ENCODE measurements around the gene SHISA9. TPM values are rescaled to one million over a fixed set of nuclear protein-coding genes. Genes with fewer than 3 reads are reported as not detected.

The SHISA9 gene
- total RNA-seq, 1 donor from 2014 or later, result 2.5 TPM

DNA sequence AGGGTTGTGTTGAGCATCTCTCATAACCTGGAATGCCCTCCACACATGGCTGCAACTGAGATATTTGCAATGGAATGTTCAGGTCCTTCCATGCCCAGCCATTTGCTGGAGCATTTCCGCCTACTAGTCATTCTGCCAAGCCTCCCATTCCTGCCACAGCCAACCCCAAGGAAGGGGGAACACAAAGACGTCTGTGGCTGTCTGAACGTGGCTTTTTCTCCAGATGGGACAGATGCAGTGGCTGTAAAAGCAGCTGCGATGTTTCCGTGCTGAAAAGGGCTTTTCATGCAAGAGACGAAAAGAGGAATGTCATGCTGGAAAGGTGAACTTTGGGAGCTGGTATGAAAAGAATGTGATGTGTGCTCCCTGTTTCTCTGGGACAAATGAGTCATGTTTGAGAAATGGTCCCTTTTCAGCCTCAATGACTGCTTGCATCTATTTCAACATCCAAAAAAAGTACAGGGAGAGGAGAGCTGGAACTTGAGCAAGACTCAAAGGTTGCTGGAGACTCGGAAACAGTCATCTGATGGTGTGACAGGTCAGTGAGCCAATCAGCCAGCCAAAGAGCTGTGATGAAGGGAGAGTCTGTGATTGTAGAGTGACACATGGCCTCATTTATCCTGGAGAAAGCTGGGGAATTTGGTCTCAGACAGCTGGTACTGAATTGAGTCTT lies 208.9 kb downstream of the SHISA9 start:
- peak overlapping the region; percentile 1 for H3K27ac Mint-ChIP-seq
- Histone ChIP-seq H3K4me3 (no peak overlapping the region), H4K20me1 (ENCODE audit: low read depth) (peaks cover 3% of the 10 kb centered on the region), H2AFZ (replicated peaks) (peak overlapping the region; percentile 38), H3K9me3 (ENCODE audit: low read depth) (no peaks in the 10 kb centered on the region), H3K27me3 (no peaks in the 10 kb centered on the region), H3K4me2 (peak overlapping the region; percentile 42), H3K36me3 (no peaks in the 10 kb centered on the region), H3K27ac (no peak overlapping the region), H3K4me1 (peaks cover 30% of the 10 kb centered on the region), H3K9ac (no peak overlapping the region), H3K79me2 (ENCODE audit: low read depth) (no peaks in the 10 kb centered on the region), H3F3A (ENCODE audit: low read depth) (peaks cover 29% of the 10 kb centered on the region)
- H3K4me1 Mint-ChIP-seq, result peaks cover 25% of the 10 kb centered on the region
- H3K27me3 Mint-ChIP-seq (ENCODE audit: insufficient read depth, low read depth), result peaks cover 2% of the 10 kb centered on the region
- peaks cover 4% of the 10 kb centered on the region for H3K9me3 Mint-ChIP-seq
- H3K4me3 Mint-ChIP-seq, result peak overlapping the region; percentile 14
- H3K36me3 Mint-ChIP-seq, result peaks cover 2% of the 10 kb centered on the region
- TF ChIP-seq, protein P1, sequence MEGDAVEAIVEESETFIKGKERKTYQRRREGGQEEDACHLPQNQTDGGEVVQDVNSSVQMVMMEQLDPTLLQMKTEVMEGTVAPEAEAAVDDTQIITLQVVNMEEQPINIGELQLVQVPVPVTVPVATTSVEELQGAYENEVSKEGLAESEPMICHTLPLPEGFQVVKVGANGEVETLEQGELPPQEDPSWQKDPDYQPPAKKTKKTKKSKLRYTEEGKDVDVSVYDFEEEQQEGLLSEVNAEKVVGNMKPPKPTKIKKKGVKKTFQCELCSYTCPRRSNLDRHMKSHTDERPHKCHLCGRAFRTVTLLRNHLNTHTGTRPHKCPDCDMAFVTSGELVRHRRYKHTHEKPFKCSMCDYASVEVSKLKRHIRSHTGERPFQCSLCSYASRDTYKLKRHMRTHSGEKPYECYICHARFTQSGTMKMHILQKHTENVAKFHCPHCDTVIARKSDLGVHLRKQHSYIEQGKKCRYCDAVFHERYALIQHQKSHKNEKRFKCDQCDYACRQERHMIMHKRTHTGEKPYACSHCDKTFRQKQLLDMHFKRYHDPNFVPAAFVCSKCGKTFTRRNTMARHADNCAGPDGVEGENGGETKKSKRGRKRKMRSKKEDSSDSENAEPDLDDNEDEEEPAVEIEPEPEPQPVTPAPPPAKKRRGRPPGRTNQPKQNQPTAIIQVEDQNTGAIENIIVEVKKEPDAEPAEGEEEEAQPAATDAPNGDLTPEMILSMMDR (IDR thresholded peaks at IDR 0.05), result no peak
- peak; percentile 56 for DNase-seq (ENCODE audit: low spot score)

DNA sequence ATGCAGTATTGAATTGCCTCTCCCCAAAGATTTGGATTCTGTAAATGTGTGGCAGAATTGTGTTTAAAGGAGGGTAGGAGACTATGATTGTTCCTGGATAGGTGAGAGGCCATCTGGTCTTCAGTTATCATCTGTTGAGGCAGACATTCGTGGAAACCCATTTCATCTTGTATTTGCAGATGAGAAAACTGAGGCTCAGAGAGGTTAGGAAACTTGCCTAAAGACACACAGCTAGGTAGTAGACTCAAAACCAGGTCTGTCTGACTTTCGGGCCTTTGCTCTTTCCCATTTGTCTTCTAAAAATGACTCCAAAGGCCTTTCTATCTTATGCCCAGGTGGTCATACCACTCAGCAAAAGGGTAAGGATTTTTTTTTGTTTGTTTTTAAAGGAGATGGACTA lies 210.3 kb downstream of the SHISA9 start:
- H3K4me1 ChIP-seq, result peaks cover 30% of the 10 kb centered on the region
- H3F3A ChIP-seq (ENCODE audit: low read depth), result peaks cover 29% of the 10 kb centered on the region
- H2AFZ ChIP-seq (replicated peaks), result no peak overlapping the region
- peaks cover 3% of the 10 kb centered on the region for H4K20me1 ChIP-seq (ENCODE audit: low read depth)
- H3K27me3 ChIP-seq, result no peaks in the 10 kb centered on the region
- Mint-ChIP-seq H3K9me3 (peaks cover 3% of the 10 kb centered on the region), H3K4me3 (no peak overlapping the region), H3K36me3 (no peaks in the 10 kb centered on the region), H3K27me3 (ENCODE audit: insufficient read depth, low read depth) (peaks cover 2% of the 10 kb centered on the region), H3K4me1 (peaks cover 25% of the 10 kb centered on the region), H3K27ac (no peak overlapping the region)
- DNase-seq (ENCODE audit: low spot score), result no peak
- no peak overlapping the region for H3K27ac ChIP-seq
- H3K4me2 ChIP-seq, result no peak overlapping the region
- H3K79me2 ChIP-seq (ENCODE audit: low read depth), result no peaks in the 10 kb centered on the region
- TF ChIP-seq, protein P1 (IDR thresholded peaks at IDR 0.05), result no peak
- TF ChIP-seq EZH2phosphoT487 (IDR thresholded peaks at IDR 0.05), result no peak
- no peak for TF ChIP-seq EZH2 (IDR thresholded peaks at IDR 0.05)
- no peaks in the 10 kb centered on the region for H3K36me3 ChIP-seq
- no peaks in the 10 kb centered on the region for H3K9me3 ChIP-seq (ENCODE audit: low read depth)
- no peak overlapping the region for H3K9ac ChIP-seq
- no peak overlapping the region for H3K4me3 ChIP-seq

DNA sequence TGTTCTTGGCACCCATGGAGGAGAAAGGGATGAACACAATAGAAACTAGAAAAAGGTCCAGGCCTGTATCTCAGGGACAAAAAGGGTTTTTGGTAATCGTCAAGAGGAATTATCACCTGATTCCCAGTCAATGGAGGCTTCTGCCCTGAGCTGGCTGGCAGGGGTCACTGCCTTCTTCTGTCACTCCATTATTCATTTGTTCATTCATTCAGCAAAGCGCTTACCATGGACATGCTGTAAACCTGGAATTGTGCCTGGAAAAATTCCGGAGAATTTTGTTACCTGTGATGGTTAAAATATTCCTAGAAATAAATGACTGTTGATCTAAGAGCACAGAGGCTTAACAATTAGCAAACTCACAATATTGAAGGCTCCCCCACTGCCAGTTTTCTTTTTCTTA lies 212.3 kb downstream of the SHISA9 start:
- no peak overlapping the region for H3K4me2 ChIP-seq
- no peak overlapping the region for H2AFZ ChIP-seq (replicated peaks)
- no peaks in the 10 kb centered on the region for H3K27me3 ChIP-seq
- Mint-ChIP-seq H3K9me3 (peaks cover 2% of the 10 kb centered on the region), H3K36me3 (no peaks in the 10 kb centered on the region), H3K27ac (peak overlapping the region; percentile 36), H3K4me1 (peaks cover 25% of the 10 kb centered on the region), H3K27me3 (ENCODE audit: insufficient read depth, low read depth) (peaks cover 2% of the 10 kb centered on the region), H3K4me3 (no peak overlapping the region)
- peaks cover 30% of the 10 kb centered on the region for H3K4me1 ChIP-seq
- peaks cover 3% of the 10 kb centered on the region for H4K20me1 ChIP-seq (ENCODE audit: low read depth)
- peak overlapping the region; percentile 64 for H3K27ac ChIP-seq
- H3K4me3 ChIP-seq, result no peak overlapping the region
- no peak overlapping the region for H3K9ac ChIP-seq
- no peaks in the 10 kb centered on the region for H3K36me3 ChIP-seq
- no peak for DNase-seq (ENCODE audit: low spot score)
- no peaks in the 10 kb centered on the region for H3K9me3 ChIP-seq (ENCODE audit: low read depth)
- H3K79me2 ChIP-seq (ENCODE audit: low read depth), result no peaks in the 10 kb centered on the region
- TF ChIP-seq, protein P1 (IDR thresholded peaks at IDR 0.05), result no peak
- TF ChIP-seq EZH2phosphoT487 (IDR thresholded peaks at IDR 0.05) (no peak), EZH2 (IDR thresholded peaks at IDR 0.05) (no peak)
- peaks cover 29% of the 10 kb centered on the region for H3F3A ChIP-seq (ENCODE audit: low read depth)

Measured in neural progenitor cell (in vitro differentiated cells).